Activated CD8-positive, alpha-beta memory T cell treated with anti-CD3 and anti-CD28 coated beads, Interleukin-2, amount 50 U/mL, for 1 hour (primary cell): ENCODE data around the gene ZNF891.

Experiments used
- DNase-seq: peaks from one replicate; pipeline ENCODE4 v3.0.0-alpha.2; 2020; ENCODE audit errors: extremely low read depth

ZNF891 gene

GRCh38 chr12:133061954-133062353, 68.1 kb downstream of the ZNF891 start:
- DNase-seq: no peak

- DNase-seq: no peak
Measured at GRCh38 chr12:133058203-133059113, 71.6 kb downstream of the ZNF891 start.

- no peak for DNase-seq
Measured at GRCh38 chr12:133057446-133057845, 72.6 kb downstream of the ZNF891 start.
